HepG2 (cell line): ENCODE measurements around the gene AP2A2. TPM values are rescaled to one million over a fixed set of nuclear protein-coding genes. Genes with fewer than 3 reads are reported as not detected.
A peak's percentile ranks its signal among the peaks of the same experiment; 100 is the strongest.

Experiments used
- ATM ChIP-seq: fragments of 450-650 bp; IDR thresholded peaks from 2 replicates; pipeline ENCODE4 v1.7.1; 2017; ENCODE audit warnings: mild to moderate bottlenecking, borderline replicate concordance
- NFE2 ChIP-seq: sonication (generic); formaldehyde crosslinking; IDR thresholded peaks from 2 replicates; pipeline ENCODE4 v1.4.0; 2020; ENCODE audit warnings: missing genetic modification reagents
- POLR2AphosphoS2 ChIP-seq: IDR thresholded peaks from 2 replicates; pipeline ENCODE4 v1.6.1; 2011; ENCODE audit warnings: low read depth, low read length, improper control_type of control experiment
- SATB2 ChIP-seq: sonication (generic); formaldehyde crosslinking; IDR thresholded peaks from 2 replicates; pipeline ENCODE4 v1.5.0; 2020; ENCODE audit warnings: missing genetic modification reagents
- TBP ChIP-seq: sonication (generic); formaldehyde crosslinking; IDR thresholded peaks from 2 replicates; pipeline ENCODE4 v1.5.0; 2020; ENCODE audit warnings: missing genetic modification reagents
- TEAD2 ChIP-seq: sonication (generic); formaldehyde crosslinking; IDR thresholded peaks from 2 replicates; pipeline ENCODE4 v1.9.0; 2021; ENCODE audit warnings: missing genetic modification reagents
- XBP1 ChIP-seq: sonication (generic); formaldehyde crosslinking; IDR thresholded peaks from 2 replicates; pipeline ENCODE4 v1.5.0; 2020; ENCODE audit warnings: missing genetic modification reagents
- ZNF235 ChIP-seq: sonication (generic); formaldehyde crosslinking; IDR thresholded peaks from 2 replicates; pipeline ENCODE4 v1.8.1; 2023; ENCODE audit warnings: mild to moderate bottlenecking, missing genetic modification reagents, borderline replicate concordance
- ZNF296 ChIP-seq: sonication (generic); formaldehyde crosslinking; conservative IDR thresholded peaks from 2 replicates; pipeline ENCODE4 v1.5.0; 2020; ENCODE audit warnings: mild to moderate bottlenecking, missing genetic modification reagents
- ZNF44 ChIP-seq: sonication (generic); formaldehyde crosslinking; IDR thresholded peaks from 2 replicates; pipeline ENCODE4 v1.5.1; 2020; ENCODE audit warnings: mild to moderate bottlenecking, missing genetic modification reagents
- ZNF546 ChIP-seq: sonication (generic); formaldehyde crosslinking; conservative IDR thresholded peaks from 2 replicates; pipeline ENCODE4 v1.8.1; 2023; ENCODE audit warnings: mild to moderate bottlenecking, missing genetic modification reagents
- ZNF607 ChIP-seq: sonication (generic); formaldehyde crosslinking; IDR thresholded peaks from 2 replicates; pipeline ENCODE4 v1.5.1; 2020; ENCODE audit warnings: missing genetic modification reagents, mild to moderate bottlenecking, borderline replicate concordance
- ZNF75D ChIP-seq: sonication (generic); formaldehyde crosslinking; IDR thresholded peaks from 2 replicates; pipeline ENCODE4 v1.8.1; 2023; ENCODE audit warnings: missing genetic modification reagents, mild to moderate bottlenecking, borderline replicate concordance
- ZNF776 ChIP-seq: sonication (generic); formaldehyde crosslinking; IDR thresholded peaks from 2 replicates; pipeline ENCODE4 v1.4.0; 2020; ENCODE audit warnings: mild to moderate bottlenecking, missing genetic modification reagents
- ZNF816 ChIP-seq: sonication (generic); formaldehyde crosslinking; IDR thresholded peaks from 2 replicates; pipeline ENCODE4 v1.8.0; 2022; ENCODE audit warnings: missing genetic modification reagents, mild to moderate bottlenecking, borderline replicate concordance
- ZNF839 ChIP-seq: sonication (generic); formaldehyde crosslinking; IDR thresholded peaks from 2 replicates; pipeline ENCODE4 v1.4.0; 2020; ENCODE audit warnings: missing genetic modification reagents, mild to moderate bottlenecking, borderline replicate concordance
- ZNF891 ChIP-seq: sonication (generic); formaldehyde crosslinking; IDR thresholded peaks from 2 replicates; pipeline ENCODE4 v1.5.0; 2020; ENCODE audit warnings: mild to moderate bottlenecking, missing genetic modification reagents
- polyA plus RNA-seq, 8 experiments: library from polyadenylated mRNA; depleted of rRNA in 3 of 8; stranded (reverse) in 7 of 8; unstranded in 1 of 8; fragments of >200 nt; fragmentation: Illumina TruSeq in 4 of 8; extraction: Trizol in 4 of 8; gene quantifications; 2 replicates each; pipeline versions ENCODE4 v1.2.1 to v1.2.3, GENCODE V29; 2011 to 2016; ENCODE audit warnings: low read depth in 4 of 8, missing spikeins in 1 of 8, mixed read lengths in 1 of 8; ENCODE audit not compliant: insufficient read depth in 1 of 8
- total RNA-seq, 5 experiments: library from RNA; depleted of rRNA; stranded (reverse); fragments of >200 nt; fragmentation: Illumina TruSeq; extraction: Trizol; gene quantifications; 2 replicates each; pipeline ENCODE4 v1.2.3, GENCODE V29; 2016; ENCODE audit warnings: low read depth in 1 of 5
- TF ChIP-seq, protein P1 (sequence below): sonication (generic); formaldehyde crosslinking; IDR thresholded peaks from 2 replicates; pipeline ENCODE4 v1.9.0; 2022; ENCODE audit warnings: low read depth, missing genetic modification reagents
- TF ChIP-seq, protein P2 (sequence below): sonication (generic); formaldehyde crosslinking; IDR thresholded peaks from 2 replicates; pipeline ENCODE4 v1.4.0; 2020; ENCODE audit warnings: missing genetic modification reagents
- TF ChIP-seq, protein P3 (sequence below): sonication (generic); formaldehyde crosslinking; IDR thresholded peaks from 2 replicates; pipeline ENCODE4 v1.9.0; 2021; ENCODE audit warnings: missing genetic modification reagents, mild to moderate bottlenecking, borderline replicate concordance
- TF ChIP-seq, protein P4 (sequence below): sonication (generic); formaldehyde crosslinking; IDR thresholded peaks from 2 replicates; pipeline ENCODE4 v1.8.0; 2023; ENCODE audit warnings: mild to moderate bottlenecking, missing genetic modification reagents
- TF ChIP-seq, protein P5 (sequence below): sonication (generic); formaldehyde crosslinking; IDR thresholded peaks from 2 replicates; pipeline ENCODE4 v1.4.0; 2020; ENCODE audit warnings: missing genetic modification reagents

Gene AP2A2
- total and polyA plus RNA-seq, 2 of the 13 experiments (the other 11 are each of a cell fraction or from before 2014, with no cell fraction given): 25.7 to 75.7 TPM

DNA sequence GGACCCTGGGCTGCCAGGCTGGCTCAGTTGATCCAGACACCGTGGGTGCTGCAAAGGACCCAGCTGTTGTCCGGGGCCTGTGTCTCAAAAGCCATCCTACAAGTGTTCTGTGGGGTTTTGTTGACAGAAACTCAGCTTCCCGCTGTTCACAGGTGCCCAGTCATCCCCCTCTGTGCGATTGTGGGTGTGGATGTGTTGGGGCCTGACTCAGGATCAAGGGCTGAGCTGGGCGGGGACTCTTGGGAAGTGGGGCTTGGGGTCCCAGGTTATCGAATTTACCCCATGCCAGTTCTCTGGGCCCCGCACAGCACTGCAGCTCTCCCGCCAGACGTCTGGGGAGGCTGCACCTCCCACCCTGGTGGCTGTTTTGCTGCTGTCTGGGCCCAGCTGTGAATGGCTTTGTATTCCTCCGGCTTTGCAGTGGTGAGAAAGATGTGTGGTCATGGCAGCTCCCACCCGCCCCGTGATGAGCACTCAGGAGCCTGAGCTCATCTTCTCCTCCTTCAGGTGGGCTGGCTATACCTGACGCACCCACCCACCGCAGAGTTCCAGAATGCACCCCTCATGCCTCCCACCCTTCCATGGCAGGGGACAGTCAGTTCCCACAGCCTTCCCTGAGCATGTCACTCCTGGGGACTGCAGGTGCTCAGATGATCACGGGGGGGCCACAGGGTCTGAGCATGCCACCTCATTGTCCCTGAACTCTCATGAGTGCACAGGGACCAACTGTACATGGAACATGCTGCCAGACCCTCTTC is 3.6 kb upstream of the AP2A2 start (continued):
- TF ChIP-seq ZNF44: no peak
- TF ChIP-seq ATM: no peak
- no peak for TF ChIP-seq TBP (CRISPR knock-in tag)
- TF ChIP-seq, protein P1, sequence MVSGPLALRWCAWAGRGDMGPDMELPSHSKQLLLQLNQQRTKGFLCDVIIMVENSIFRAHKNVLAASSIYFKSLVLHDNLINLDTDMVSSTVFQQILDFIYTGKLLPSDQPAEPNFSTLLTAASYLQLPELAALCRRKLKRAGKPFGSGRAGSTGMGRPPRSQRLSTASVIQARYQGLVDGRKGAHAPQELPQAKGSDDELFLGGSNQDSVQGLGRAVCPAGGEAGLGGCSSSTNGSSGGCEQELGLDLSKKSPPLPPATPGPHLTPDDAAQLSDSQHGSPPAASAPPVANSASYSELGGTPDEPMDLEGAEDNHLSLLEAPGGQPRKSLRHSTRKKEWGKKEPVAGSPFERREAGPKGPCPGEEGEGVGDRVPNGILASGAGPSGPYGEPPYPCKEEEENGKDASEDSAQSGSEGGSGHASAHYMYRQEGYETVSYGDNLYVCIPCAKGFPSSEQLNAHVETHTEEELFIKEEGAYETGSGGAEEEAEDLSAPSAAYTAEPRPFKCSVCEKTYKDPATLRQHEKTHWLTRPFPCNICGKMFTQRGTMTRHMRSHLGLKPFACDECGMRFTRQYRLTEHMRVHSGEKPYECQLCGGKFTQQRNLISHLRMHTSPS (CRISPR knock-in tag): no peak
- no peak for TF ChIP-seq ZNF607 (CRISPR knock-in tag)
- no peak for TF ChIP-seq ZNF891 (CRISPR knock-in tag)
- TF ChIP-seq, protein P2, sequence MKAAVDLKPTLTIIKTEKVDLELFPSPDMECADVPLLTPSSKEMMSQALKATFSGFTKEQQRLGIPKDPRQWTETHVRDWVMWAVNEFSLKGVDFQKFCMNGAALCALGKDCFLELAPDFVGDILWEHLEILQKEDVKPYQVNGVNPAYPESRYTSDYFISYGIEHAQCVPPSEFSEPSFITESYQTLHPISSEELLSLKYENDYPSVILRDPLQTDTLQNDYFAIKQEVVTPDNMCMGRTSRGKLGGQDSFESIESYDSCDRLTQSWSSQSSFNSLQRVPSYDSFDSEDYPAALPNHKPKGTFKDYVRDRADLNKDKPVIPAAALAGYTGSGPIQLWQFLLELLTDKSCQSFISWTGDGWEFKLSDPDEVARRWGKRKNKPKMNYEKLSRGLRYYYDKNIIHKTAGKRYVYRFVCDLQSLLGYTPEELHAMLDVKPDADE (CRISPR knock-in tag): no peak
- TF ChIP-seq ZNF546 (CRISPR knock-in tag): no peak
- no peak for TF ChIP-seq ZNF816 (CRISPR knock-in tag)
- TF ChIP-seq, protein P3, sequence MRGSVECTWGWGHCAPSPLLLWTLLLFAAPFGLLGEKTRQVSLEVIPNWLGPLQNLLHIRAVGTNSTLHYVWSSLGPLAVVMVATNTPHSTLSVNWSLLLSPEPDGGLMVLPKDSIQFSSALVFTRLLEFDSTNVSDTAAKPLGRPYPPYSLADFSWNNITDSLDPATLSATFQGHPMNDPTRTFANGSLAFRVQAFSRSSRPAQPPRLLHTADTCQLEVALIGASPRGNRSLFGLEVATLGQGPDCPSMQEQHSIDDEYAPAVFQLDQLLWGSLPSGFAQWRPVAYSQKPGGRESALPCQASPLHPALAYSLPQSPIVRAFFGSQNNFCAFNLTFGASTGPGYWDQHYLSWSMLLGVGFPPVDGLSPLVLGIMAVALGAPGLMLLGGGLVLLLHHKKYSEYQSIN (CRISPR knock-in tag): no peak
- peak; percentile 61; the same call in 1 of the 2 replicates for TF ChIP-seq ZNF776 (CRISPR knock-in tag)
- TF ChIP-seq, protein P4, sequence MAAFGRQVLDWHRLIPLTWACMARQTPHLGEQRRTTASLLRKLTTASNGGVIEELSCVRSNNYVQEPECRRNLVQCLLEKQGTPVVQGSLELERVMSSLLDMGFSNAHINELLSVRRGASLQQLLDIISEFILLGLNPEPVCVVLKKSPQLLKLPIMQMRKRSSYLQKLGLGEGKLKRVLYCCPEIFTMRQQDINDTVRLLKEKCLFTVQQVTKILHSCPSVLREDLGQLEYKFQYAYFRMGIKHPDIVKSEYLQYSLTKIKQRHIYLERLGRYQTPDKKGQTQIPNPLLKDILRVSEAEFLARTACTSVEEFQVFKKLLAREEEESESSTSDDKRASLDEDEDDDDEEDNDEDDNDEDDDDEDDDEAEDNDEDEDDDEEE: no peak
- TF ChIP-seq ZNF235: no peak
- TF ChIP-seq, protein P5, sequence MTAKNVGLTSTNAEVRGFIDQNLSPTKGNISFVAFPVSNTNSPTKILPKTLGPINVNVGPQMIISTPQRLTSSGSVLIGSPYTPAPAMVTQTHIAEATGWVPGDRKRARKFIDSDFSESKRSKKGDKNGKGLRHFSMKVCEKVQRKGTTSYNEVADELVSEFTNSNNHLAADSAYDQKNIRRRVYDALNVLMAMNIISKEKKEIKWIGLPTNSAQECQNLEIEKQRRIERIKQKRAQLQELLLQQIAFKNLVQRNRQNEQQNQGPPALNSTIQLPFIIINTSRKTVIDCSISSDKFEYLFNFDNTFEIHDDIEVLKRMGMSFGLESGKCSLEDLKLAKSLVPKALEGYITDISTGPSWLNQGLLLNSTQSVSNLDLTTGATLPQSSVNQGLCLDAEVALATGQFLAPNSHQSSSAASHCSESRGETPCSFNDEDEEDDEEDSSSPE: no peak
- TF ChIP-seq SATB2 (CRISPR knock-in tag): no peak
- no peak for TF ChIP-seq POLR2AphosphoS2
- no peak for TF ChIP-seq XBP1
- no peak for TF ChIP-seq ZNF839 (CRISPR knock-in tag)
- no peak for TF ChIP-seq ZNF75D (CRISPR knock-in tag)
- TF ChIP-seq TEAD2 (CRISPR knock-in tag): no peak
- TF ChIP-seq ZNF296: no peak
- TF ChIP-seq NFE2: no peak
